HG02970 (cell line): ENCODE results near the gene RPGRIP1L.

Experiments used
- ATAC-seq: cut with Tn5 transposase; IDR thresholded peaks from one replicate; pipeline ENCODE4 v1.9.1; 2021; ENCODE audit warnings: mild to moderate bottlenecking, moderate library complexity, moderate number of reproducible peaks; ENCODE audit not compliant: unreplicated experiment, low FRiP score

Gene RPGRIP1L

DNA sequence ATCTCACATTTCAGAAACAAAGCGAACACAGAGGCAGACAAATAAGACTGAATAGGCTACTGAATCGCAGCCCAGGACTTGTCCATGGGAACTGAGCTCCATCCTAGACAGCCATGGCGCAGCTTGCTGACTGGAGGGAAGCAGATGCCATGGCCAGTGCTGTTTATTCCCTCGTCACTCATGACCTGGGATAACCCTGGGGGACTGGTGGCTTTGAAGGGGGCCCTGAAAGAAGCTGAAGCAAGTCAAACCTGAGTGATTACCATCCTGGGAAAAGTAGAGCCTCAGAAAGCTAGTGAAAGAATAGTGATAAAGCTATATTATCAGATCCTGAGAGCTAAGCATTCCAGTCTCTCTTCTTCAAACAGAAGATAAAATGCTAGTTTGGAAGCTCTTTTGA is 94.1 kb downstream of the RPGRIP1L start:
- ATAC-seq = no peak

DNA sequence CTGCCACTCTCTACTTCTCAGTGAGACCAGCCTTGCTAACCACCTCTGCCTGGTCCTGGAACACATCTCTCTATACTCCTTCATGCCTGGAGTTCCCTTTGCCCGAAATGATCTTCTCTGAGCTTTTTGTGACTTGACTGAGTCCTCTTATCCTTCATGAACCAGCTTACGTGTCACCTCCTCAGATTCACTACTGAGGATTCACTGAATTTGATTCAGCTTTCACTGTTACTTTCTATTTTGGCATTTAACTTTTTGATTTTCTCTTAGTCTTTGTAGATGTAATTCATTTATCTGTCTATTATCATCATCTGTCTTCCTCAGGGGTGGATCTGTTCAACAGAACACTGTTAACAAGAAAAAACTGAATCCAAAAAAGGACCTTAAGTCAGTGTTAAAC is 95.6 kb downstream of the RPGRIP1L start:
- ATAC-seq = no peak

DNA sequence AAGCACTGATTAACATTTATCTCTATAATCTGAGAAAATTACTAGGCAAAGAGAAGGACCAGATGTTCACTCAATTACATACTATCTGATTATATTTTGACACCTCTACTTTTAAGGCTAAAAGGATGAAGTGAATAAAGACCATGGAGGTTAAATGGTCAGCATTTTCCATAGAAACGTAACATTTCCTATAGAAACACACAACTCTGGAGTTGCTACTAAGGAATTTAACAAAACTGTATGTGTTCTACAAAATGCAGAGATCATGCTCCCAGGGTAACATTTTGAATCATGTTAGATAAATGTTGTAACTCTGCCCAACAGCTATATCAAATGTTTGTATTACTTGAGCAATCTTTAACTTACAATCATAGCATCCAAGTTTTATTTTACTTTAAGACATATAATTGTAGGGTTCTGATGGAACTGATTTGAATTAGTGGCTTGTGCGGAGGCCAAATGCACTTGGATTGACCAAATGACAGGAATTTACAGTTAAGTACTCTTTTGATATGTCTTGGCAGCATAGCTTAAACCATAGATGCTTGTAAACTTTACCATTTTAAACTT is 97.7 kb downstream of the RPGRIP1L start:
- no peak for ATAC-seq

DNA sequence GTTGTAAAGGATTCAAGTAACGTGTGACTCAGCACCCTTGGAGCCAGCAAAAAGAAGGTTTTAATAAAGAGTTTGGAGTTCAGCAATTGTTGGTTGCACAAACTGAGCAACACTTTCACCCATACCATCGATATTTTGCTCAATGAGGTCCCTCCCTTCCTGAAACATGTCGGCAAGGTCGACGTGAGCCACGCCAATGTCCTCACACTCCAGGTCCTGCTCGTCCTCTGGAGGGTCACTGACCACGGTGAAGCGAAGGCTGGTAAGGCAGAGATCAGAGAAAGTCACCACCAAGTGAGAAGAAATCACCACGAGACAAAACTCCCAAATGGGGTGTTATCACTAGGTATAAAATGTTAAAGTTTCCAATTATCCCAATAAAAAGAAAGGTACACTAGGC is 98.3 kb downstream of the RPGRIP1L start:
- no peak for ATAC-seq

DNA sequence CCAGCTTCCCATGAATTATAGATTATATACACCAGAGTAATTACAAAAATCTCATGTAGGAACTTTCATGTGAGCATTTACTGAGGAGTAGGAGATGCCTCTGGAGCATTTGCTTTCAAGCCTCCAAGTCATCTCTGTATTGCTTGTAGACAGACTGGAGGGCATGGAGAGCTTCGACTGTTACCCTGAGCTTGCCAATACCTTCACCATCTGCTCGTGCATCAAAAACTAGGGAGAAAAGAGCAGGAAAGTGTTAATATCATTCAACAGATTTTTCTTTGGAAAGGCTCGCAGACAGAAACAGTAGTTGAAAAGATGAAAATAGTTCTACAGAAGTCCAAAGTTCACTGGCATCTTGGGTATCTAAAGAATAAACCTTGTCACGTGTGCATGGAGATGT is 101.7 kb downstream of the RPGRIP1L start:
- ATAC-seq = no peak

DNA sequence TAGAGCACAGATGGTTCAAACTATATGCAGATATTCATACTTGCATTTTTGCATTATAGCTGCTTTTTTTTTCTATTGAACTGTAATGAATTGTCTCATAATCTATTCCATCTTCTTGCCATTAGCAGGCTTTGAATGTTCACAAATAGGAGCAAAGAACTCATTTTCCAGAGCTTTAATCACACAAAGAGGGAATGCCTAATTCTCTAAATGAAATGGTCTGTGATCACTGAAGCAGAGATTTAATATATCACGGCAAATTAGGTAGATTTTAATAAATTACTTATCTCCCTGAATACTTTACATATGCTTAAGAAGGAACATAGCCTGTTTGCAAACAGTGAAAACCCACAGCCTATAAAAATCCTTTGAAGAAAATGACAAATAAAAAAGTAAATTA is 103.0 kb downstream of the RPGRIP1L start:
- no peak for ATAC-seq

DNA sequence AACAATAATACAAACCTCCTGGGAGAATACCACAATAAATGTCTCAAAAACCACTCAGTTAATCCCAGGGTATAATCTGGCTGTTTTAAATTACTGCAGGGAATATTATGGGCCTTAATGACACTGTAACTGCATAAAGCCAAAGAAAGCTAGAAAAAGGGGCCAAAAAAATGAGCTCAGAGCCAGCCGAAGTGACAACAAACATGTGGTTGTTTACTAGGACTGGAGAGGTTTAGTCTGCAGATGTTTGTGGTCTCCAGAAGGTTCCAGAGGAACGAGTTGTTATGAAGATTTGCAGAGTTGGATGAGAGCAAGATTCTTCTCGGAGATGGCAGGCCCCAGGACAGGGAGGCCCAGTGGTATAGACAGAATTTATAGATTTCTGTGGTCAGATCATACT is 103.5 kb downstream of the RPGRIP1L start:
- ATAC-seq = no peak

DNA sequence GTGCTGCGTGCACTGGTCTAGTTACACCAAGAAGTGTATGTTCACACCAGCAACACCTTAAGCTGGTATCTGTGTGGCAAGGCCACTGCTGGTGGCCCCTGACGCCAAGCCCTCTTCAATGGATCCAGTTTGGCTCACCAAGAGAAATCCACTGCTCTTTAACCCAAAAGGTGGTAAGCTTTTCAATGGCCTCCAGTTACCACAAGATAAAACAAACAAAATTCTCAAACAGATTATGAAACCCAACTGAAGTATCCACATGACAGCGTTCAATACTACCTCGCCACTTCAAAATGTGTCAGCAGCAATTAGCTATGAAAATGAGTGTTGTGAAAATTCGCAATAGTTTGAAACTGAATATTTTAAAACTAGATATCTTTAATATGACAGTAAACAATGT is 104.1 kb downstream of the RPGRIP1L start:
- no peak for ATAC-seq

DNA sequence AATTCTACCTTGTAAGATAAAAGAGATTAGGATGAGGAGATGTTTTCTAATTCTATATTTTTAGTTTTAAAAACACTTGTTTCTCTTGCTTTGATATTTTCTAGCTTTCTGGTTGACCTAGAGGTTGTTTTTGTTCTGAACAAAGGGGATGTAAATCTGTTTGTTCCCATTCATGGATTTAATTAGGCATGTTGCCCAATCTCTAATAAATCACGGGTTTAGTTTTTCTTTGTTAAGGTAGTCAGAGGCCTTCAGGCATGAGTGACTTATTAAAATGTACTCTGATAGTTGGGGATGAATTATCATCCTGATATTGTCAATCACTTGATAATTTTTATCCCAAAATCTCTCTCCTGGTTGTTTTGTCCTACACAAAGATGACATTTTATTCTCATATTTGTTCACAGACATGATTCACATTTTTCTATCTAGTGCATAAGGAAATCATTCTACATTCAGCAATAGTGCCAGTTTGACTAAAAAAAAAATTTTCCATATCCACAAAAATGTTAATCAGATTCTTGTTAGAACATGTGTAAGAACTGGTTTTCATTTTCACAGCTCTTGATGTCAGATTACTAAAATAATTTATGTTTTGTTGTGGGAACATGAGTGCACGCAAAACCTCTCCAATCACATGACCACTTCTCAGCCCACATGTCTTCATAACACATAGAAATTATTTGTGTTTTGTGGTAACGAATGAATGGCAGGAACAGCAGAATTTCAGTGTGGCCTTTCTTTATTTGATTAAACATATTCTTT is 105.0 kb downstream of the RPGRIP1L start:
- no peak for ATAC-seq

DNA sequence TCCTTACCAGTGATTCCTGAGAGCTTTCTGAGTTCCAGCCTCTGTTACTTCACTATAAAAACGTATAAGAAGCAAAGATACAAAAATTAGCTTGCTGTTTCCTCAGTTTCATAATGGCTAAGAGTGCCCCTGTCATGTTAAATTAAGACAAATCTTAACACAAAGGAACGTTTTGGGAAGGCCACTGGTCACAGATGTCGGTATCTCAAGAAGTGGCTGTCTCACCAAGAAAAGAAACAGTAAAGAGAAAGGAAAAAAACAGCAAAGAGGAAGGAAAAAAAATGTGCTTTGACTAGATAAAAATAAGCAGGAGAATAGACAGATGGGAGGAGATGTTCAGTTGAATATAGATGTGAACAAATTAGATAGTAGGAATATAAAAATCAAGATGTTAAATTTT is 105.9 kb downstream of the RPGRIP1L start:
- no peak for ATAC-seq

DNA sequence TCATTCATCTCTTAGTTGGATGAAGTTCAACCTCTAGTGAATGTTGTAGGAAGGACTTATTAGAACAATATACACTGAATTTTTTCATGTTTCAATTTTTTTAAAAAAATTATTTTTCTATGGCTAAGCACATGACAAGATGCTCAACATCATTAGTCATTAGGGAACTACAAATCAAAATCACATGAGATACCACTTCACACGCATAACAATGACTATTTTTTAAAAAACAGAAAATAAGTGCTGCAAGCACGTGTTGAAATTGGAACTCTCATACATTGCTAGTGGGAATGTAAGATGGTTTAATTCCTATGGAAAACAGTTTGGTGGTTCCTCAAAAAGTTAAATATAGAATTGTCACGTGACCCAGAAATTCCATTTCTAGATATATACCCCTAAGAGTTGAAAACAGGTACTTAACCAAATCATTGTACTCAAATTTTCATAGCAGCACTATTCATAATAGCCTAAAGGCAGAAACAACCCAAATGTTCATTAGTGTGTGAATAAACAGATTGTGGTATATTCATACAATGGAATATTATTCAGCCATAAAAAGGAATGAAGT is 115.5 kb downstream of the RPGRIP1L start:
- no peak for ATAC-seq

DNA sequence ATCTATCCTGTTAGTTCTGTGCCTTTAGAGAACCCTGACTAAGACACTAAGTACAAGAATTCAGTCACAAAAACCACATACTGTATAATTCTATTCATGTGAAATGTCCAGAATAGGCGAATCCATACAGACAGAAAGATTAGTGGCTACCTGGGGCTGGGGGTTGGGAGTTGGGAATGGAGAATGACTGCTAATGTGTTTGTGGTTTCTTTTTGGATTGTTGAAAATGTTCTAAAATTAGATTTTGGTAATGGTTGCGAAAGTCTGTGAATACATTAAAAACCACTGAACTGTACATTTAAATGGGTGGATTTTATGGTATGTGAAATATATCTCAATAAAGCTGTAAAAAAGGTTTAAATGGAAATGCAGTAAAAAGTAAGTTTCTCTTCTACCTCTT is 120.3 kb downstream of the RPGRIP1L start:
- no peak for ATAC-seq

DNA sequence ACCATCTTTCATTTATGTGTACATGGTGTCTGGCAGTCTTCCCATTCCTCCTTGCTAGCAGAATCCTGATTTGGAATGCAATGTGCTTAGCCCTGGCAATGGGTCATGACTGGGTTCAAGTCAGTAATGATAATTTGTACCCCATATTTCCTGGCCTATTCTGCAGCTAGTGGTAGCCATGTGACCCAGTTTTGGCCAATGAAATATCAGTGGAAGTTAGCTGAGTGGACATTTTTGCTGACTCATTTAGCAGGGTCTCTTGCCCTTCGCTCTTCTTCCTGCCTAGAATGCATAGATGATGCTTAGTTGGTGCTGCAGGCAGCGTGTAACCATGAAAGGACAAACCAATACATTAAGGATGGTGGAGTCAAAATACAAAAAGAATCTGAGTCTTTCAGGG is 121.9 kb downstream of the RPGRIP1L start:
- ATAC-seq = no peak

DNA sequence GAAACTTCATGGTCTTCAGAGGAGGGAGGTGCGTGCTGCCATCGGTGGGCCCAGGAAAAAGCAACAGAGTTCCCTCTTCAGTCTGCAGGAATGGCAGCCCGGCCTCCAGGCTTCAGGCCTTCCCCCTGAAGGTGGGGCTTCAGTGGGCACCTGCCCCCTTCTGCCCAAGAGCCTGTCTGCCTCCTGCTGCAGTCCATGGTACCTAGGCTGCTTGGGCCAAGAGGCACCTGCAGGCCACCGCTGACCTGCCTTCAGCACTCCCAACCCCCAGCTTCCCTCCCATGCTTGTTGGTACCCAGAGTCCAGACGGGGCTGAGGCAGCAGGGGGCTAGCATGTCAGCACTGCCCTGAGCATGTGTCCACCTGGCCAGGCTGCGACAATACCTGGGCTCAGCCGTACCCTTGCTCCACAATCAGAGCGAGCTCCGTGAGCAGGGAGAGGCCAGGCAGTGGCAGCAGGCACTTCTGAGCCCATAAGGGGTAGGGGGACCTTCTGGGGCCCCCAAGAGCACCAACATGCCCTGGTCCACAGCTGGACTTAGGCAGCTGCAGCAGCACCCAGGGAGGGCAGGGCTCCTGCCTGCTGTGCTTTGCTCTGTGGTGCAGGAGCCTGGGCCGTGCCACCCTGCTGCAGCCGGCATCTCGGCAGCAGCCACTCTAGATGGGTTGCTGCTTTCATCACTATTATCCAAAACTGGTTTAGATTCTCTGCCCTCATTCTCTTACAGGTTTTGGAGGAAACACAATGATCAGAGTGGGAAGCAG is 123.4 kb downstream of the RPGRIP1L start:
- no peak for ATAC-seq

DNA sequence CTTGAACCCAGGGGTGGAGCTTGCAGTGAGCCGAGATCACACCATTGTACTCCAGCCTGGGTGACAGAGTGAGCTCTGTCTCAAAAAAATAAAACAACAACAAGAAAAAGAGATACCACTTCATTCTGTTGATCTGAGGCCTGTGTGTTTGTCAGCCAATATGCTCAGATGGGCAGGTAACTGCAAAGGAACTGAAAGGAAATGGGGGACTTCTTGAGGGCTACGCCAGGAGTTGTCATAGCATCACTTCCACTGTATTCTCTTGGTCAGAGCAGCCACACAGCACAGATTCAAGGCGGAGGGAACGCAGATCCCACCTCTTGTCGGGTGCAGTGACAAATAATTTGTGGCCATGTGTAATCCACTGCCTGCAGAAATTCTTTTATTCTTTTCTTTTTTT is 126.8 kb downstream of the RPGRIP1L start:
- ATAC-seq = no peak

DNA sequence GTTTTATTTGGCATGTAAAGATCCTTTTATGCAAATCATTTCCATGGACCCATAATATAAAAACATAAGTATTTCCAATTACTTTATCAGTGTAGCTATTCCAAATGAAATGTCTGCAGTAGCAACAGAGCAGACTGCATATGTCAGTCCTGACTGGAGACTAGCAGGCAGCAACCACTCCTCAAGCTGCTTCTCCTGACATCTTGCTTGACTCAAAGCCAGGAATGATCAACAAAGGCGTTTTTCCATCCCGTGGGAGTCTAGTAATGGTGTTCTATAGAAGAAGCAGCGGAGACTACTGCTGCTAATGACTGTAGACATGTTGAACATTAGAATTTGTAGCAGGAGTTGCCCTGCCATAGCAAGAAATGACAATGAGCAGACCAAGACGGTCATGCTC is 127.4 kb downstream of the RPGRIP1L start:
- ATAC-seq = no peak

DNA sequence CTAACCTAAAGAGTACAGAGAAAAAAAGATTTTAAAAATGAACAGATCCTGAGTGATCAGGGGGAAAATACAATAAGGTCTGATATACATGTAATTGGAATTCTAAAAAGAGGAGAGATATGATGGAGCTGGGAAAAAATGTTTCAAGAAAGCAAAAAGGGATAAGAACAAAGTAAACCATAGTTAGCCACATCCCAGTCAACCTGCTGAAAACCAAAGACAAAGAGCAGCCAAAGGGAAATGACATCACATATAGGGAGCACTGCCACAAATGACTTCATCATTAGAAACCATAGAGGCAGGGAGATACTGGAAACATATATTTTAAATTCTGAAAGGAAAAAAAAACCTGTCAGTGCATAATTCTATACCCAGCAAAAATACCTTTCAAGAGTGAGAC is 131.9 kb downstream of the RPGRIP1L start:
- no peak for ATAC-seq

DNA sequence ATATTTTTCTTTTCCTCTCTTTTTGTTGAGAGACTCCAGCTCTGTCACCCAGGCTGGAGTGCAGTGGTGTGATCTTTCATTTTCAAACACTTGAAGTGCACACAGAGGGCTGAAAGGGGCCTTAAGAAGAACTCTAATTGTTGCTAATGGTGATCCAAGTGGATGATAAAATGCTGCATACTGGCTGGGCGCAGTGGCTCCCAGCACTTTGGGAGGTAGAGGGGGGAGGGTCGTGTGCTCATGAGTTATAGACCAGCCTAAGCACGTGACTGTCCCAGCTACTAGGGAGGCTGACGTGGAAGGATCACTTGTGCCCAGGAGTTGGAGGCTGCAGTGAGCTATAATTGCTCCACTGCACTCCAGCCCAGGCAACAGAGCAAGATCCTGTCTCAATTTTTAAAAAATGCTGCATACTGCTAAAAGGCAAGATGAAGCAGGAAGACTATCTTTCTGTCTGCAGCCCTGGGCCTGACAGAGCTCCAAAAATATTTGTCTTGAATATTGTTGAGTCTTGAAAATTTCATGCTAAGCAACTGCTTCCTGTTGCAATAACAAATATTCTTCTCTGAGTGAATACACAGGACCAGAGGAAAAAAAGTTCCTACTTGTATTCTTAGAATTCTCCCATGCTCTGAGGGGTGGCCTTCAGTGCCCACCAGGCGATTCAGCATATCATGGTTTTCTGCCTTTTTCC is 137.0 kb downstream of the RPGRIP1L start:
- ATAC-seq = no peak

DNA sequence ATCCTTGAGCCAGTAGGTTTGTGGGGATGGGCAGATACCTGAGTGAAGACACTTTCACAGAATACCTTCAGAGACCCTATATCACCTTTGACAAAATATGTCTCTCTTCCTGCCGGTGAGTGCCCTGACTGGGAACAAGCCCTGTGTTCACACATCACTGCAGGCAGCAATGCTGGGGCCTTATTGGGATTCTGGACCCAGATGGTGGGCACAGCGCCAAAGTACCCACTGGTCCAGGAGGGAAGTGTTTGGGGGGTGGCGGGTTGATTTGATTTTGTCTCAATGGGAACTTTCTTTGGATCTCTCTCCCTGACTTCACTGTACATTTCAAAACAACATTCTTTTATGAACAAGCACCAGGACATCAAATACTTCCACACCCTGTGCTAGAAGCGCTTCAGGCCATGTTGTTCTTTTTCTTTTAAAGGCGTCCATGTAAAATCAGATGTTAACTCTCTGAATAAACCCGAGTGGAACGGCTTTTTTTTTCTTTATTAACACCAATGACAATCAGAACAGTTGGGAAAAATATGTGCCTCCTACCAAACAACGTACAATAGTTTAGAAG is 138.3 kb downstream of the RPGRIP1L start:
- no peak for ATAC-seq

DNA sequence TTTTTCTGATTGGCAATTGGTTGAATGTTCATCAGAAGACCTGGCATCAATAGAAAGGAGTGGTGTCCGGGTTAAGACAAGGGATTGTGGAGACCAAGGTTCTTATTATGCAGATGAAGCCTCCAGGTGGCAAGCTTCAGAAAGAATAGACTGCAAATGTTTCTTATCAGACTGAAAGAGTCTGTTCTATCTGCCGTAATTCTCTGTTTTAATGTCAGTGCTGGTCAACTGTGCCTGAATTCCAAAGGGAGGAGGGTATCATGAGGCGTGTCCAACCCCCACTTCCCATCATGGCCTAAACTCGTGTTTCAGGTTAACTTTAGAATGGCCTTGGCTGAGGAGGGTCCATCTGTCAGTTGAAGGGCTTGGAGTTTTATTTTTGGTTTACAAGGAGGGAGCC is 140.2 kb downstream of the RPGRIP1L start:
- ATAC-seq = no peak
